ENCODE results near the gene NIM1K. TPM values are rescaled to one million over a fixed set of nuclear protein-coding genes. Genes with fewer than 3 reads are reported as not detected.

The NIM1K gene
- total and polyA plus RNA-seq, 2 of the 4 experiments (the other 2 are of a cell fraction), result 0.54 to 0.68 TPM

- BruUV-seq (replicated peaks), result no TSS peak
- intact Hi-C loops (cut with micrococcal nuclease), result no loop called here
Measured at GRCh38 chr5:43232943-43233833, 41.2 kb downstream of the NIM1K start.

More at GRCh38 chr5:43232943-43233833, 41.2 kb downstream of the NIM1K start:
- Histone ChIP-seq H4K91ac (ENCODE audit: insufficient read depth, low read depth, low read length) (no peak overlapping the region), H4K5ac (ENCODE audit: low read depth, low read length) (no peak overlapping the region), H3K4me2 (ENCODE audit: low read depth, low read length) (no peak overlapping the region), H2BK120ac (ENCODE audit: low read depth, low read length) (no peak overlapping the region), H3K36me3 (ENCODE audit: control insufficient read depth, insufficient read depth, low read length) (no peaks in the 10 kb centered on the region), H3K14ac (replicated peaks; ENCODE audit: low read depth, low read length) (no peak overlapping the region), H3K4me1 (ENCODE audit: control insufficient read depth, insufficient read depth, low read length) (no peaks in the 10 kb centered on the region), H3K4ac (ENCODE audit: low read depth, low read length) (no peak overlapping the region), H3K79me1 (ENCODE audit: low read depth in 1 of 2, low read length in 2 of 2) (no peaks in the 10 kb centered on the region), H3K9ac (ENCODE audit: low read depth, low read length) (no peak overlapping the region), H2BK15ac (ENCODE audit: low read depth, low read length) (no peak overlapping the region), H3K4me3 (ENCODE audit: insufficient read depth, low read depth, low read length) (no peak overlapping the region), H2BK20ac (ENCODE audit: low read depth, low read length) (no peak overlapping the region), H4K20me1 (ENCODE audit: insufficient read depth, low read length) (no peaks in the 10 kb centered on the region), H3K9me3 (ENCODE audit: control insufficient read depth, insufficient read depth, low read length) (no peaks in the 10 kb centered on the region), H2BK5ac (ENCODE audit: low read depth, low read length, poor library complexity, severe bottlenecking) (no peak overlapping the region), H2AK5ac (ENCODE audit: low read depth, low read length) (no peak overlapping the region), H2AK9ac (replicated peaks; ENCODE audit: low read depth, low read length, poor library complexity) (no peak overlapping the region), H3K18ac (ENCODE audit: low read depth, low read length) (no peak overlapping the region), H4K8ac (ENCODE audit: low read depth in 2 of 2, low read length in 2 of 2) (no peak overlapping the region), H3K56ac (ENCODE audit: extremely low read depth, insufficient read depth, low read length) (no peak overlapping the region), H2AFZ (replicated peaks; ENCODE audit: low read length, poor library complexity) (no peak overlapping the region), H3K27ac (ENCODE audit: insufficient read depth, low read length) (no peak overlapping the region), H3K27me3 (ENCODE audit: control insufficient read depth, insufficient read depth, low read length) (peaks cover 7% of the 10 kb centered on the region), H3K23ac (ENCODE audit: low read depth, low read length) (no peak overlapping the region), H3K9me1 (ENCODE audit: insufficient read depth, low read length) (no peaks in the 10 kb centered on the region)
- in situ Hi-C loops (cut with MboI; ENCODE audit: low sequenced_read_pairs) (no loop called here), dilution Hi-C loops (cut with HindIII; ENCODE audit: low sequenced_read_pairs, unreplicated experiment) (no loop called here)
- CTCF ChIA-PET, result no interaction called here
- POLR2A ChIA-PET (ENCODE audit: unreplicated experiment), result no interaction called here
- DNase-seq, result no peak
- TF ChIP-seq RAD21 (IDR thresholded peaks at IDR 0.05; ENCODE audit: low read length) (no peak), MAFK (IDR thresholded peaks at IDR 0.05; ENCODE audit: low read depth, low read length) (no peak), RFX5 (IDR thresholded peaks at IDR 0.05; ENCODE audit: low read depth, low read length) (no peak), CEBPB (IDR thresholded peaks at IDR 0.05; ENCODE audit: low read depth, low read length) (no peak), CTCF (conservative IDR thresholded peaks at IDR 0.05; ENCODE audit: low read depth, low read length) (no peak), MXI1 (IDR thresholded peaks at IDR 0.05; ENCODE audit: borderline replicate concordance, low read depth, low read length) (no peak)
- WGBS, 2 experiments (ENCODE audit: extremely low coverage in 2 of 2, insufficient read length in 1 of 2), result no CpG with 5 or more reads among the region's 15 CpGs
- ATAC-seq (ENCODE audit: low read depth), result no peak

All from IMR-90 (cell line).